Activated CD8-positive, alpha-beta T cell treated with anti-CD3 and anti-CD28 coated beads for 36 hours (primary cell): ENCODE data around the gene GNAO1. TPM values are rescaled to one million over a fixed set of nuclear protein-coding genes. Genes with fewer than 3 reads are reported as not detected.
A peak's percentile ranks its signal among the peaks of the same experiment; 100 is the strongest.

Source experiments
- ATAC-seq: fragments of 200-7000 bp; cut with Tn5 transposase; one replicate; pipeline ENCODE4 v1.10.0; 2021; ENCODE audit warnings: mild to moderate bottlenecking, moderate library complexity
- CTCF ChIA-PET: fragments of 350-600 bp; sonication (Branson Sonifier 250); formaldehyde crosslinking; loops from one replicate; lab custom pipeline; 2021; ENCODE audit warnings: antibody characterized with exemption; lab: Charles Lee
- POLR2A ChIA-PET: fragments of 350-600 bp; sonication (Branson Sonifier 250); formaldehyde crosslinking; loops from one replicate; lab custom pipeline; 2021; ENCODE audit warnings: antibody characterized with exemption; lab: Charles Lee
- DNase-seq: peaks from one replicate; pipeline ENCODE4 v3.0.0-alpha.2; 2020
- H3K27ac Mint-ChIP-seq: one replicate; pipeline ENCODE4 v1.8.0; 2021; ENCODE audit warnings: mild to moderate bottlenecking, mixed read lengths
- H3K27me3 Mint-ChIP-seq: one replicate; pipeline ENCODE4 v1.8.0; 2021; ENCODE audit warnings: mixed read lengths
- H3K36me3 Mint-ChIP-seq: one replicate; pipeline ENCODE4 v1.8.0; 2021; ENCODE audit warnings: low read depth, mixed read lengths
- H3K4me1 Mint-ChIP-seq: one replicate; pipeline ENCODE4 v1.8.0; 2021; ENCODE audit warnings: low read depth, mixed read lengths
- H3K4me3 Mint-ChIP-seq: one replicate; pipeline ENCODE4 v1.8.0; 2021; ENCODE audit warnings: mild to moderate bottlenecking, moderate library complexity, mixed read lengths
- H3K9me3 Mint-ChIP-seq: one replicate; pipeline ENCODE4 v1.8.0; 2021; ENCODE audit warnings: mixed read lengths
- intact Hi-C: fragments of 100-400 bp; cut with micrococcal nuclease; formaldehyde crosslinking; loops from one replicate; pipeline ENCODE4 v1.10.0; 2022
- total RNA-seq, 2 experiments: library from RNA; stranded (reverse); gene quantifications; one replicate each; pipeline ENCODE4 v1.2.3, GENCODE V29; 2021
- TF ChIP-seq, protein P1 (sequence below): fragments of 200-600 bp; IDR thresholded peaks from one replicate; pipeline ENCODE4 v1.8.0; 2022; ENCODE audit warnings: antibody characterized with exemption, mild to moderate bottlenecking

Gene GNAO1
- total RNA-seq, 2 experiments from 2014 or later, result 2.3 to 2.4 TPM

DNA sequence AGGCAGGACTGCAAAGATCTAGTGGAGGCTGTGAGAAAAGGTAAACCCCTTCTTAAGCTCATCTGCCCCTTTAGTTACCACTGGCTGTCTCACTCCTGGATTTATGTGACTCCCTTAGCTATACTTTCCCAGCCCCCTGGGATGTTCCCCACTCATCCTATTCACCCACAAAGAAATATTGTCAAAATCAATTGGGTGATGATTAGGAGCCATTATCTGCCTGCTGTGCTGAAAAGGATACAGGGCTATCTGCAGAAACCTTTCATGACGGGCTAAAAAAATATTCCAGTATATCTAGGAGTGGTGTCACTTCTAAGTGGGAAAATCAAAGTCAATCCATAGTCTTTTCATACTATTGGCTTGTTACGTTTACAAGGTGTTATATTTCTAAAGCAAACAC is 8.0 kb upstream of the GNAO1 start:
- intact Hi-C loops, result no loop called here
- TF ChIP-seq, protein P1, sequence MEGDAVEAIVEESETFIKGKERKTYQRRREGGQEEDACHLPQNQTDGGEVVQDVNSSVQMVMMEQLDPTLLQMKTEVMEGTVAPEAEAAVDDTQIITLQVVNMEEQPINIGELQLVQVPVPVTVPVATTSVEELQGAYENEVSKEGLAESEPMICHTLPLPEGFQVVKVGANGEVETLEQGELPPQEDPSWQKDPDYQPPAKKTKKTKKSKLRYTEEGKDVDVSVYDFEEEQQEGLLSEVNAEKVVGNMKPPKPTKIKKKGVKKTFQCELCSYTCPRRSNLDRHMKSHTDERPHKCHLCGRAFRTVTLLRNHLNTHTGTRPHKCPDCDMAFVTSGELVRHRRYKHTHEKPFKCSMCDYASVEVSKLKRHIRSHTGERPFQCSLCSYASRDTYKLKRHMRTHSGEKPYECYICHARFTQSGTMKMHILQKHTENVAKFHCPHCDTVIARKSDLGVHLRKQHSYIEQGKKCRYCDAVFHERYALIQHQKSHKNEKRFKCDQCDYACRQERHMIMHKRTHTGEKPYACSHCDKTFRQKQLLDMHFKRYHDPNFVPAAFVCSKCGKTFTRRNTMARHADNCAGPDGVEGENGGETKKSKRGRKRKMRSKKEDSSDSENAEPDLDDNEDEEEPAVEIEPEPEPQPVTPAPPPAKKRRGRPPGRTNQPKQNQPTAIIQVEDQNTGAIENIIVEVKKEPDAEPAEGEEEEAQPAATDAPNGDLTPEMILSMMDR, result no peak
- H3K27me3 Mint-ChIP-seq, result peaks cover 35% of the 10 kb centered on the region
- H3K27ac Mint-ChIP-seq, result no peak overlapping the region
- ChIA-PET CTCF (interaction anchor here (1.4 kb wide), 1 partner anchor 15 kb away, joined by 3 read pairs; no protein-coding TSS in a partner anchor), POLR2A (no interaction called here)
- H3K36me3 Mint-ChIP-seq, result no peaks in the 10 kb centered on the region
- peaks cover 6% of the 10 kb centered on the region for H3K9me3 Mint-ChIP-seq
- ATAC-seq, result no peak
- H3K4me1 Mint-ChIP-seq, result no peaks in the 10 kb centered on the region
- DNase-seq, result no peak
- no peak overlapping the region for H3K4me3 Mint-ChIP-seq

DNA sequence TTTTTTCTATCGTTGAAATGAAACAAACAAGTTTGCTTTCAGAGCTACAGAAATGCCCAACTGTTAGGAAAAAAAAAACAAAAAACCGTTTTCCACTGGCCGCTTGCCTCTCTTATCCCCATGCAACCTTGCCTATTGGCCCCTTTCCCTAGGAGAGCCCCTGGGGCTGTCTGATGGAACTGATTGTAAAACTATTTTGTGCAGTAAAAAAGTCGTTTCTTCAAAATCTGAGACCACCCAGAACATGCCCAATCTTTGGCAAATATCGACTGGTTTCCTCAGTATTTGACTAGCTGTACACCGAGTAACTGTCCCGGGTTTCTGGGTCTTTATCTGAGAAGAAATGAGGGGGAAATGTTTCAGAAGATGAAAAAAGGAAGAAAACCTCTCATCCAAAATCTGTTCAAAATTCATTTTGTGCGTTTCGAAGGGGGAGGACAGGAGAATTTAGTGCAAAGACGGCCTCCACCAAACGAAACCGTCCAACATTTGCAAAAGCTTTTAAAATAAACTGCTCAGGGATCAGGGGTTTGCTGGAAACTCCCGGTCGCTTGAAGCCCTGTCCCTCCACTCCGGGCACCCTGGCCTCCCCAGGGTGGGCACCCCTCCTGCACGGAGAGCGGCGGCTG is 1.1 kb upstream of the GNAO1 start:
- TF ChIP-seq, protein P1, result no peak
- Mint-ChIP-seq H3K9me3 (no peaks in the 10 kb centered on the region), H3K4me3 (peak overlapping the region; percentile 59), H3K27ac (no peak overlapping the region), H3K36me3 (no peaks in the 10 kb centered on the region), H3K4me1 (peaks cover 30% of the 10 kb centered on the region), H3K27me3 (peaks cover 68% of the 10 kb centered on the region)
- ATAC-seq (no peak), DNase-seq (no peak)
- POLR2A ChIA-PET, result interaction anchor here (0.6 to 1.6 kb wide), 2 partner anchors 9 to 261 kb away, joined by 3 to 5 read pairs; no protein-coding TSS in a partner anchor
- CTCF ChIA-PET, result no interaction called here
- intact Hi-C loops, result loop anchor here (10.0 kb wide), 2 partner anchors 145 to 435 kb away; no protein-coding TSS in a partner anchor

DNA sequence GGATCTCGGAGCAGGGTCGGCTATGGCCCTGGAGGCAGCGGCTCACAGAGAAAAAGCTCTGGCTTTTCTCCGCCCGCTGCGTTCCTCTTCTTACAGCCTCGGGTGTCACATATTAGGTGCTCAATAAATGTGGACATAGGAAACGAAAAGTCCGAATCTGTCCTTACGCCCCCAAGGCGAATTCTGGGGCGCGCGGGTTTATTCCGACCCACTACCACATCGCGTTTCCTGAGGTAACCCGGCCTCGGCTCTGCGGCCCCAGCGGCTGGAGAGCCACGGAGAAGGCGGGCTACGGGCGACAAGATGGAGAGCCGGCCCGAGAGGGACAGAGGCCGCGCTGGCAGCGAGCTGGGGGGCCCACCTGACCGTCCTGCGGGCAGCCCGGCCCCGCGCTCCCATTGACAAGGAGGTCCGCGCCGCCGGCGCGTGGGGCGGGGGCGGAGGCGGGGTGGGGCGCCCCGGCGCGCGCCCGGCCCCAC is 573 bp upstream of the GNAO1 start:
- H3K4me3 Mint-ChIP-seq, result peak overlapping the region; percentile 59
- H3K9me3 Mint-ChIP-seq, result no peaks in the 10 kb centered on the region
- TF ChIP-seq, protein P1, result no peak
- DNase-seq (no peak), ATAC-seq (no peak)
- peaks cover 30% of the 10 kb centered on the region for H3K4me1 Mint-ChIP-seq
- ChIA-PET POLR2A (interaction anchor here (1.6 kb wide), 1 partner anchor 8 kb away, joined by 5 read pairs; no protein-coding TSS in a partner anchor), CTCF (no interaction called here)
- H3K27me3 Mint-ChIP-seq, result peaks cover 70% of the 10 kb centered on the region
- intact Hi-C loops, result loop anchor here (10.0 kb wide), 2 partner anchors 146 to 436 kb away; no protein-coding TSS in a partner anchor
- H3K27ac Mint-ChIP-seq, result no peak overlapping the region
- no peaks in the 10 kb centered on the region for H3K36me3 Mint-ChIP-seq

DNA sequence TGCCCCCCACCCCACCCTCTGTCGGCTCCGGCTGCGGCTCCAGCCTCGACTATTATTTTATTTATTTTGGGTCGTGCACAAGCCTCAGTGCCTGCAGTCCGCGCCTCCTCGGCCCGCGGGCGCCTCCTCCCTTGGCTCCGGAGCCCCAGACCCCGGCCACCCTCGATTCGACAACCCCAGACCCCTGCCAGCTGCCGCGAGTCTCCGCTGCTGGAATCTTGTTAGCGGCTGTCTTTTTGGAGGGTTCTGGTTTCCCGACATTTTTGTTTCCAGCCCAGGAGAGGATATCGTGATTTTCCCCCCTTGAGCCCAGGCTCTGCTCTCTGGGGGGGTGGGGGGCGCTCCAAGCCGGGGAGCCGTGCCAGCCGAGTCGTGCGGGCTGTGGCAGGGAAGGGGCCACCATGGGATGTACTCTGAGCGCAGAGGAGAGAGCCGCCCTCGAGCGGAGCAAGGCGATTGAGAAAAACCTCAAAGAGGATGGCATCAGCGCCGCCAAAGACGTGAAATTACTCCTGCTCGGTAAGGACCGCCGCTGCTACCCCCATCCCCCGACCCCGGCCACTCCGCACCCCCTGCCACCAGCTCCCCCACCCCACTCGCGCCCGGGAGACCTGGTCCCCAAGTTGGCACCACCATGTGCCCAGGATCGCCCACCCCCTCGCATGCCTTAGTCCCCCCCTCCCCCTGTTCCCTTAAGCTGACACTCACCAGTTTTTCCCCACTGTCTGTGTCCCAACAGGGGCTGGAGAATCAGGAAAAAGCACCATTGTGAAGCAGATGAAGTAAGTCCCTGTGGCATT is 746 bp downstream of the GNAO1 start:
- H3K36me3 Mint-ChIP-seq, result no peaks in the 10 kb centered on the region
- no peaks in the 10 kb centered on the region for H3K9me3 Mint-ChIP-seq
- ChIA-PET POLR2A (no interaction called here), CTCF (no interaction called here)
- DNase-seq, result peak; percentile 33
- peaks cover 69% of the 10 kb centered on the region for H3K27me3 Mint-ChIP-seq
- H3K4me3 Mint-ChIP-seq, result peak overlapping the region; percentile 69
- peaks cover 33% of the 10 kb centered on the region for H3K4me1 Mint-ChIP-seq
- TF ChIP-seq, protein P1, result no peak
- intact Hi-C loops, result loop anchor here (10.0 kb wide), 2 partner anchors 147 to 437 kb away; no protein-coding TSS in a partner anchor
- no peak overlapping the region for H3K27ac Mint-ChIP-seq
- ATAC-seq, result no peak
